MV-4-11 (cell line): ENCODE results near the gene MRPS6.

Source experiments
- DNase-seq: peaks from one replicate; lab custom pipeline; 2025; lab: John Stamatoyannopoulos, UW

Gene MRPS6

GRCh38 chr21:34100790-34101189 lies 27.4 kb downstream of the MRPS6 start:
- no peak for DNase-seq

- no peak for DNase-seq
Measured at GRCh38 chr21:34105947-34106541, 32.7 kb downstream of the MRPS6 start.

GRCh38 chr21:34107606-34108005 lies 34.2 kb downstream of the MRPS6 start:
- DNase-seq: no peak

- no peak for DNase-seq
Measured at GRCh38 chr21:34109075-34109474, 35.7 kb downstream of the MRPS6 start.

GRCh38 chr21:34110594-34111202 lies 37.3 kb downstream of the MRPS6 start:
- DNase-seq: no peak

- no peak for DNase-seq
Measured at GRCh38 chr21:34112316-34113033, 39.1 kb downstream of the MRPS6 start.

- no peak for DNase-seq
Measured at GRCh38 chr21:34113842-34114241, 40.5 kb downstream of the MRPS6 start.

GRCh38 chr21:34115160-34115559 lies 41.8 kb downstream of the MRPS6 start:
- DNase-seq: no peak

GRCh38 chr21:34116569-34116968 lies 43.2 kb downstream of the MRPS6 start:
- no peak for DNase-seq

- no peak for DNase-seq
Measured at GRCh38 chr21:34120867-34121266, 47.5 kb downstream of the MRPS6 start.

- DNase-seq: no peak
Measured at GRCh38 chr21:34122047-34122446, 48.7 kb downstream of the MRPS6 start.

GRCh38 chr21:34123609-34124008 lies 50.2 kb downstream of the MRPS6 start:
- no peak for DNase-seq

GRCh38 chr21:34126269-34126668 lies 52.9 kb downstream of the MRPS6 start:
- no peak for DNase-seq

- DNase-seq: no peak
Measured at GRCh38 chr21:34126691-34127090, 53.3 kb downstream of the MRPS6 start.

- DNase-seq: no peak
Measured at GRCh38 chr21:34128124-34128523, 54.7 kb downstream of the MRPS6 start.

- DNase-seq: no peak
Measured at GRCh38 chr21:34128674-34129038, 55.3 kb downstream of the MRPS6 start.

- DNase-seq: no peak
Measured at GRCh38 chr21:34129039-34129891, 55.9 kb downstream of the MRPS6 start.

GRCh38 chr21:34129901-34130715 lies 56.7 kb downstream of the MRPS6 start:
- DNase-seq: no peak

- DNase-seq: no peak
Measured at GRCh38 chr21:34130716-34130985, 57.3 kb downstream of the MRPS6 start.

GRCh38 chr21:34131586-34131985 lies 58.2 kb downstream of the MRPS6 start:
- DNase-seq: no peak

GRCh38 chr21:34132202-34132601 lies 58.8 kb downstream of the MRPS6 start:
- DNase-seq: no peak

- DNase-seq: peak; percentile 74
Measured at GRCh38 chr21:34132926-34133325, 59.5 kb downstream of the MRPS6 start.
